ENCODE measurements around the gene ZDBF2. TPM values are rescaled to one million over a fixed set of nuclear protein-coding genes. Genes with fewer than 3 reads are reported as not detected.

The ZDBF2 gene
- total RNA-seq, 1 donor = 12.7 TPM

DNA sequence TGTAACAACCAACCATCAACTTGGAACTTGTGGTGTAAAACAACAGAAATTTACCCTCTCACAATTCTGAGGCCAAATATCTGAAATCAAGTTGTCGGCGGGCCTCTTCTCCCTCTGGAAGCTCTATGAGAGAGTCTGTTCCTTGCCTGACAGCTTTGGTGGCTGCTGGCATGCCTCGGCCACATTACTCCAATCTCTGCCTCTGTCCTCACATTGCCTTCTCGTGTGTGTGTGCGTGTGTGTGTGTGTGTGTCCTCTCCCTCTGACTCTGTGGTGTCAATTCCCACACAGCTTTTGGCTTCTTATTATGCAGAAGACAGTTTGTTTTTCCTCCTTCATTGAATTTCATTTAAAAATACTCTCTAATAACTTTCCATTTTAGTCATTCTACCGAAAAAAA lies 50.4 kb downstream of the ZDBF2 start:
- Histone ChIP-seq H3K4me1 (ENCODE audit: insufficient read depth, low read length) (no peaks in the 10 kb centered on the region), H3K27me3 (ENCODE audit: insufficient read depth, low read length) (no peaks in the 10 kb centered on the region), H3K36me3 (ENCODE audit: insufficient read depth, low read length) (no peaks in the 10 kb centered on the region), H3K9me3 (ENCODE audit: low read depth, low read length) (no peaks in the 10 kb centered on the region), H4K20me1 (ENCODE audit: insufficient read depth, low read length) (no peaks in the 10 kb centered on the region), H3K79me2 (ENCODE audit: insufficient read depth, low read length) (no peaks in the 10 kb centered on the region), H3K27ac (ENCODE audit: low read depth, low read length) (no peak overlapping the region), H3K4me3 (ENCODE audit: insufficient read depth, low read length) (no peak overlapping the region), H2AFZ (ENCODE audit: low read length) (no peak overlapping the region), H3K4me2 (ENCODE audit: insufficient read depth, low read length) (no peak overlapping the region)
- TF ChIP-seq, protein P1, sequence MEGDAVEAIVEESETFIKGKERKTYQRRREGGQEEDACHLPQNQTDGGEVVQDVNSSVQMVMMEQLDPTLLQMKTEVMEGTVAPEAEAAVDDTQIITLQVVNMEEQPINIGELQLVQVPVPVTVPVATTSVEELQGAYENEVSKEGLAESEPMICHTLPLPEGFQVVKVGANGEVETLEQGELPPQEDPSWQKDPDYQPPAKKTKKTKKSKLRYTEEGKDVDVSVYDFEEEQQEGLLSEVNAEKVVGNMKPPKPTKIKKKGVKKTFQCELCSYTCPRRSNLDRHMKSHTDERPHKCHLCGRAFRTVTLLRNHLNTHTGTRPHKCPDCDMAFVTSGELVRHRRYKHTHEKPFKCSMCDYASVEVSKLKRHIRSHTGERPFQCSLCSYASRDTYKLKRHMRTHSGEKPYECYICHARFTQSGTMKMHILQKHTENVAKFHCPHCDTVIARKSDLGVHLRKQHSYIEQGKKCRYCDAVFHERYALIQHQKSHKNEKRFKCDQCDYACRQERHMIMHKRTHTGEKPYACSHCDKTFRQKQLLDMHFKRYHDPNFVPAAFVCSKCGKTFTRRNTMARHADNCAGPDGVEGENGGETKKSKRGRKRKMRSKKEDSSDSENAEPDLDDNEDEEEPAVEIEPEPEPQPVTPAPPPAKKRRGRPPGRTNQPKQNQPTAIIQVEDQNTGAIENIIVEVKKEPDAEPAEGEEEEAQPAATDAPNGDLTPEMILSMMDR (IDR thresholded peaks at IDR 0.05; ENCODE audit: extremely low read depth, low read depth, low read length) = no peak
- DNase-seq (ENCODE audit: insufficient read length, low spot score, missing footprints) = no peak

DNA sequence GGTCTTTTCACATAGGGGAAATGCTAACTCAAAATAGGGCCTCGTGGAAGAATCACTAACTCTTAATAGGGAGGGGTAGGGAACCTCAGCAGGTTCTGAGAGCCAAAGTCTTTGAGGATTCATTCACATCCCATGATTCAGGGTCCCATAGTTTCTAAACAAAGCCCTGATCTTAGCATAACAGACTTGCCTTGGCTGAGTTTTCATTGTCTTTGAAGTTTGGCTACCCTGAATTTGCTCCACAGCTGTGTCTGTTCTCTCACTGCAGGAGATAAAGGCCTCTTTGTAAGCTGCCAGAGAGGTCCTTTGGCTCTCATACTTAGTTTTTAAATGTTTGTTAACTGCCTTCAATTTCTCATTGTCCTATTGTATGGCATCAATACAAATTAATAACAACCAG lies 54.5 kb downstream of the ZDBF2 start:
- Histone ChIP-seq H3K79me2 (ENCODE audit: insufficient read depth, low read length) (no peaks in the 10 kb centered on the region), H3K27me3 (ENCODE audit: insufficient read depth, low read length) (no peaks in the 10 kb centered on the region), H3K9me3 (ENCODE audit: low read depth, low read length) (no peaks in the 10 kb centered on the region), H3K4me2 (ENCODE audit: insufficient read depth, low read length) (no peak overlapping the region), H3K4me3 (ENCODE audit: insufficient read depth, low read length) (no peak overlapping the region), H3K4me1 (ENCODE audit: insufficient read depth, low read length) (no peaks in the 10 kb centered on the region), H3K36me3 (ENCODE audit: insufficient read depth, low read length) (no peaks in the 10 kb centered on the region), H4K20me1 (ENCODE audit: insufficient read depth, low read length) (no peaks in the 10 kb centered on the region), H3K27ac (ENCODE audit: low read depth, low read length) (no peak overlapping the region), H2AFZ (ENCODE audit: low read length) (no peak overlapping the region)
- DNase-seq (ENCODE audit: insufficient read length, low spot score, missing footprints) = no peak
- TF ChIP-seq, protein P1 (IDR thresholded peaks at IDR 0.05; ENCODE audit: extremely low read depth, low read depth, low read length) = no peak

DNA sequence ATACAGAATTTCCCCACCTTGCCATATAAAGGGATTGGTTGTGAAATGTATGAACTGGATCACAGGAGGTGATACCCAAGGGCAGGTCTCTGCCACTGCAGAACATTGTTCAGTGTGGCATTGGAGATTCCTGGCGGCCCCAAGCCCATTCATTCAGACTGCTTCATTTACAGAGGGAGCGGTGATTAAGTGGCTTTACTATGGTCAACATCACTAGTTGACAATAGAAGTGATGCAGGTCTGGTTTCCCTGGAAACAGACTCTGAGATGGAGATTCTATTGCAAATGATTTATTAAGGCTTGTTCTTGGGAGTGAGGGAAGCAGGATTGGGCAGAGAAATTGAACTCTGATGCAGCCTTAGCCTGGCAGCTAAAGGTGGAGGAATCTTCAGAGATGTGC lies 62.4 kb downstream of the ZDBF2 start:
- Histone ChIP-seq H3K9me3 (ENCODE audit: low read depth, low read length) (no peaks in the 10 kb centered on the region), H3K4me1 (ENCODE audit: insufficient read depth, low read length) (no peaks in the 10 kb centered on the region), H3K4me2 (ENCODE audit: insufficient read depth, low read length) (no peak overlapping the region), H4K20me1 (ENCODE audit: insufficient read depth, low read length) (no peaks in the 10 kb centered on the region), H2AFZ (ENCODE audit: low read length) (no peak overlapping the region), H3K27ac (ENCODE audit: low read depth, low read length) (no peak overlapping the region), H3K27me3 (ENCODE audit: insufficient read depth, low read length) (no peaks in the 10 kb centered on the region), H3K36me3 (ENCODE audit: insufficient read depth, low read length) (no peaks in the 10 kb centered on the region), H3K79me2 (ENCODE audit: insufficient read depth, low read length) (no peaks in the 10 kb centered on the region), H3K4me3 (ENCODE audit: insufficient read depth, low read length) (no peak overlapping the region)
- no peak for DNase-seq (ENCODE audit: insufficient read length, low spot score, missing footprints)
- TF ChIP-seq, protein P1 (IDR thresholded peaks at IDR 0.05; ENCODE audit: extremely low read depth, low read depth, low read length) = no peak

DNA sequence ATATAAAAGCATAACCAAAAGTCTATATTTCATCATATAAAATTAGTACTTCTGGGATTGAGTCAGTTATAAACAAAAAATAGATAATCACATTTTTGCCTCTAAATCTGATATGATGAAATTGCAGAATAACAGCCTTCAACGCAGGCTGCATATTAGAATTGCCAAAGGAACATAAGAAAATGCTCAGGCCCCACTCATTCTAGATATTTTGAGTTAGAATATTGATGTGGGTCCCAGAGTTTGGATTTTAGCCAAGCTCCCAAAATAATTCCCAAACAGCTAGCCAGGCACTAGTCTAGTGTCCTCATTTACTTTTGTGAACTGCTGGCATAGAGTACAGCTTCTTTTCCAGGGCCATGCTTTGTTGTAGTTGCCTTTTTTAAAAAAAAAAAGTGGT lies 63.5 kb downstream of the ZDBF2 start:
- TF ChIP-seq, protein P1 (IDR thresholded peaks at IDR 0.05; ENCODE audit: extremely low read depth, low read depth, low read length) = no peak
- H3K27me3 ChIP-seq (ENCODE audit: insufficient read depth, low read length) = no peaks in the 10 kb centered on the region

More for the DNA sequence above, 63.5 kb downstream of the ZDBF2 start:
- H2AFZ ChIP-seq (ENCODE audit: low read length) = no peak overlapping the region
- H3K4me2 ChIP-seq (ENCODE audit: insufficient read depth, low read length) = no peak overlapping the region
- H3K4me3 ChIP-seq (ENCODE audit: insufficient read depth, low read length) = no peak overlapping the region
- H4K20me1 ChIP-seq (ENCODE audit: insufficient read depth, low read length) = no peaks in the 10 kb centered on the region
- no peaks in the 10 kb centered on the region for H3K4me1 ChIP-seq (ENCODE audit: insufficient read depth, low read length)
- no peak overlapping the region for H3K27ac ChIP-seq (ENCODE audit: low read depth, low read length)
- no peaks in the 10 kb centered on the region for H3K9me3 ChIP-seq (ENCODE audit: low read depth, low read length)
- no peaks in the 10 kb centered on the region for H3K36me3 ChIP-seq (ENCODE audit: insufficient read depth, low read length)
- DNase-seq (ENCODE audit: insufficient read length, low spot score, missing footprints) = no peak
- no peaks in the 10 kb centered on the region for H3K79me2 ChIP-seq (ENCODE audit: insufficient read depth, low read length)

Data from osteoblast (primary cell).